Measurements from ENCODE around the gene GRN. TPM values are rescaled to one million over a fixed set of nuclear protein-coding genes. Genes with fewer than 3 reads are reported as not detected.

GRN gene
- total and polyA plus RNA-seq, 2 of the 13 experiments (the other 11 are each of a cell fraction or from before 2014, with no cell fraction given): 86.6 to 143 TPM

DNA sequence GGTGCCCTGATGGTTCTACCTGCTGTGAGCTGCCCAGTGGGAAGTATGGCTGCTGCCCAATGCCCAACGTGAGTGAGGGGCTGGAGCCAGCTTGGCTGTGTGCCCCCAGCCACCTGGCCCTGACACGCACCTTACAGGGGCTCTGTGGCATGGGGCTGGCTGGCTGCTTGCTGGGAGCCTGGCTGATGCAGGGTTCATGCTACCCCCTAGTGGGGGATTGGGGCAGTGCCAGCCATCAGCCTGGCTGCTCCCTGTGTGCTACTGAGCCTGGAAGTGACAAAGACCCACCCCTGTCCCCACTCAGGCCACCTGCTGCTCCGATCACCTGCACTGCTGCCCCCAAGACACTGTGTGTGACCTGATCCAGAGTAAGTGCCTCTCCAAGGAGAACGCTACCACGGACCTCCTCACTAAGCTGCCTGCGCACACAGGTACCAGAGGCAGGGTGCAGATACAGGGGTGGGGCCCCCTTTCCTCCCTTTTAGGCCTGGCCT is 5.7 kb downstream of the GRN start (continued):
- TF ChIP-seq NFE2 (CRISPR knock-in tag; IDR thresholded peaks at IDR 0.05): no peak
- peak; percentile 89 for TF ChIP-seq STAG1 (CRISPR knock-in tag; IDR thresholded peaks at IDR 0.05)
- no peak for TF ChIP-seq HCFC1 (IDR thresholded peaks at IDR 0.05; ENCODE audit: low read depth, low read length)
- TF ChIP-seq NR1H2 (CRISPR knock-in tag; IDR thresholded peaks at IDR 0.05; ENCODE audit: borderline replicate concordance, low read depth): no peak
- no peak for TF ChIP-seq MAFK (conservative IDR thresholded peaks at IDR 0.05 in 1 of 2, IDR thresholded peaks at IDR 0.05 in 1 of 2; ENCODE audit: low read length in 2 of 2)
- TF ChIP-seq JUNB (CRISPR knock-in tag; IDR thresholded peaks at IDR 0.05; ENCODE audit: borderline replicate concordance): no peak
- TF ChIP-seq, protein P1, sequence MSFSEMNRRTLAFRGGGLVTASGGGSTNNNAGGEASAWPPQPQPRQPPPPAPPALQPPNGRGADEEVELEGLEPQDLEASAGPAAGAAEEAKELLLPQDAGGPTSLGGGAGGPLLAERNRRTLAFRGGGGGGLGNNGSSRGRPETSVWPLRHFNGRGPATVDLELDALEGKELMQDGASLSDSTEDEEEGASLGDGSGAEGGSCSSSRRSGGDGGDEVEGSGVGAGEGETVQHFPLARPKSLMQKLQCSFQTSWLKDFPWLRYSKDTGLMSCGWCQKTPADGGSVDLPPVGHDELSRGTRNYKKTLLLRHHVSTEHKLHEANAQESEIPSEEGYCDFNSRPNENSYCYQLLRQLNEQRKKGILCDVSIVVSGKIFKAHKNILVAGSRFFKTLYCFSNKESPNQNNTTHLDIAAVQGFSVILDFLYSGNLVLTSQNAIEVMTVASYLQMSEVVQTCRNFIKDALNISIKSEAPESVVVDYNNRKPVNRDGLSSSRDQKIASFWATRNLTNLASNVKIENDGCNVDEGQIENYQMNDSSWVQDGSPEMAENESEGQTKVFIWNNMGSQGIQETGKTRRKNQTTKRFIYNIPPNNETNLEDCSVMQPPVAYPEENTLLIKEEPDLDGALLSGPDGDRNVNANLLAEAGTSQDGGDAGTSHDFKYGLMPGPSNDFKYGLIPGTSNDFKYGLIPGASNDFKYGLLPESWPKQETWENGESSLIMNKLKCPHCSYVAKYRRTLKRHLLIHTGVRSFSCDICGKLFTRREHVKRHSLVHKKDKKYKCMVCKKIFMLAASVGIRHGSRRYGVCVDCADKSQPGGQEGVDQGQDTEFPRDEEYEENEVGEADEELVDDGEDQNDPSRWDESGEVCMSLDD (CRISPR knock-in tag; IDR thresholded peaks at IDR 0.05; ENCODE audit: borderline replicate concordance): no peak
- TF ChIP-seq HDAC1 (CRISPR knock-in tag; IDR thresholded peaks at IDR 0.05): no peak
- no peak for TF ChIP-seq NR3C1 (CRISPR knock-in tag; IDR thresholded peaks at IDR 0.05)
- no peak for TF ChIP-seq ZNF670 (CRISPR knock-in tag; IDR thresholded peaks at IDR 0.05; ENCODE audit: borderline replicate concordance)
- TF ChIP-seq POLR2AphosphoS2 (IDR thresholded peaks at IDR 0.05; ENCODE audit: low read depth, low read length): no peak
- TF ChIP-seq ZNF766 (CRISPR knock-in tag; IDR thresholded peaks at IDR 0.05; ENCODE audit: borderline replicate concordance): no peak
- no peak for TF ChIP-seq FOXC1 (CRISPR knock-in tag; IDR thresholded peaks at IDR 0.05; ENCODE audit: borderline replicate concordance)
- TF ChIP-seq, protein P2, sequence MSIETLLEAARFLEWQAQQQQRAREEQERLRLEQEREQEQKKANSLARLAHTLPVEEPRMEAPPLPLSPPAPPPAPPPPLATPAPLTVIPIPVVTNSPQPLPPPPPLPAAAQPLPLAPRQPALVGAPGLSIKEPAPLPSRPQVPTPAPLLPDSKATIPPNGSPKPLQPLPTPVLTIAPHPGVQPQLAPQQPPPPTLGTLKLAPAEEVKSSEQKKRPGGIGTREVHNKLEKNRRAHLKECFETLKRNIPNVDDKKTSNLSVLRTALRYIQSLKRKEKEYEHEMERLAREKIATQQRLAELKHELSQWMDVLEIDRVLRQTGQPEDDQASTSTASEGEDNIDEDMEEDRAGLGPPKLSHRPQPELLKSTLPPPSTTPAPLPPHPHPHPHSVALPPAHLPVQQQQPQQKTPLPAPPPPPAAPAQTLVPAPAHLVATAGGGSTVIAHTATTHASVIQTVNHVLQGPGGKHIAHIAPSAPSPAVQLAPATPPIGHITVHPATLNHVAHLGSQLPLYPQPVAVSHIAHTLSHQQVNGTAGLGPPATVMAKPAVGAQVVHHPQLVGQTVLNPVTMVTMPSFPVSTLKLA (IDR thresholded peaks at IDR 0.05): no peak
- 0 out of 2 replicates have a peak, but pooled peaks have one; percentile 7 for TF ChIP-seq RFX5 (IDR thresholded peaks at IDR 0.05; ENCODE audit: low read depth, low read length)
- peak; percentile 41; the same call in 1 of the 2 replicates for TF ChIP-seq ARNT2 (CRISPR knock-in tag; IDR thresholded peaks at IDR 0.05; ENCODE audit: low read depth)
- no peak for TF ChIP-seq ZFP1 (CRISPR knock-in tag; IDR thresholded peaks at IDR 0.05)
- no peak for TF ChIP-seq BORCS8-MEF2B (CRISPR knock-in tag; IDR thresholded peaks at IDR 0.05)
- TF ChIP-seq NCOA2 (CRISPR knock-in tag; IDR thresholded peaks at IDR 0.05): no peak
- TF ChIP-seq HDAC6 (IDR thresholded peaks at IDR 0.05; ENCODE audit: low read depth, low read length): no peak
- no peak for TF ChIP-seq TBX3 (IDR thresholded peaks at IDR 0.05; ENCODE audit: borderline replicate concordance)
- no peak for TF ChIP-seq ZC3H13 (CRISPR knock-in tag; IDR thresholded peaks at IDR 0.05)
- TF ChIP-seq SMARCE1 (IDR thresholded peaks at IDR 0.05; ENCODE audit: borderline replicate concordance): no peak
- no peak for TF ChIP-seq CBX2 (IDR thresholded peaks at IDR 0.05; ENCODE audit: low read depth, low read length)
- TF ChIP-seq CBX2 (CRISPR knock-in tag; IDR thresholded peaks at IDR 0.05; ENCODE audit: low read depth): no peak
- no peak for TF ChIP-seq SRF (IDR thresholded peaks at IDR 0.05; ENCODE audit: low read depth, low read length)
- TF ChIP-seq RBAK (CRISPR knock-in tag; IDR thresholded peaks at IDR 0.05): no peak
- no peak for TF ChIP-seq ZNF546 (CRISPR knock-in tag; conservative IDR thresholded peaks at IDR 0.05)
- TF ChIP-seq SMARCC2 (IDR thresholded peaks at IDR 0.05): no peak
- no peak for TF ChIP-seq ZNF580 (CRISPR knock-in tag; IDR thresholded peaks at IDR 0.05; ENCODE audit: borderline replicate concordance, low read depth)
